Fibroblast of pulmonary artery (primary cell): Measurements from ENCODE around the gene FOXN3.

Experiments used
- DNase-seq: peaks from one replicate; pipeline ENCODE4 v3.0.0-alpha.2; 2010; ENCODE audit warnings: low read depth
- H3K4me3 ChIP-seq: replicated peaks from 2 replicates; pipeline ENCODE4 v1.5.1; 2011; ENCODE audit warnings: low read depth, mild to moderate bottlenecking, control low read depth, low read length, moderate library complexity
- TF ChIP-seq, protein P1 (sequence below): IDR thresholded peaks from 2 replicates; pipeline ENCODE4 v1.5.1; 2011; ENCODE audit warnings: mild to moderate bottlenecking, control low read depth, low read length, inconsistent platforms; ENCODE audit errors: missing control alignments

Gene FOXN3

GRCh38 chr14:89171168-89171567, 245.9 kb downstream of the FOXN3 start:
- DNase-seq = peak; percentile 81
- TF ChIP-seq, protein P1, sequence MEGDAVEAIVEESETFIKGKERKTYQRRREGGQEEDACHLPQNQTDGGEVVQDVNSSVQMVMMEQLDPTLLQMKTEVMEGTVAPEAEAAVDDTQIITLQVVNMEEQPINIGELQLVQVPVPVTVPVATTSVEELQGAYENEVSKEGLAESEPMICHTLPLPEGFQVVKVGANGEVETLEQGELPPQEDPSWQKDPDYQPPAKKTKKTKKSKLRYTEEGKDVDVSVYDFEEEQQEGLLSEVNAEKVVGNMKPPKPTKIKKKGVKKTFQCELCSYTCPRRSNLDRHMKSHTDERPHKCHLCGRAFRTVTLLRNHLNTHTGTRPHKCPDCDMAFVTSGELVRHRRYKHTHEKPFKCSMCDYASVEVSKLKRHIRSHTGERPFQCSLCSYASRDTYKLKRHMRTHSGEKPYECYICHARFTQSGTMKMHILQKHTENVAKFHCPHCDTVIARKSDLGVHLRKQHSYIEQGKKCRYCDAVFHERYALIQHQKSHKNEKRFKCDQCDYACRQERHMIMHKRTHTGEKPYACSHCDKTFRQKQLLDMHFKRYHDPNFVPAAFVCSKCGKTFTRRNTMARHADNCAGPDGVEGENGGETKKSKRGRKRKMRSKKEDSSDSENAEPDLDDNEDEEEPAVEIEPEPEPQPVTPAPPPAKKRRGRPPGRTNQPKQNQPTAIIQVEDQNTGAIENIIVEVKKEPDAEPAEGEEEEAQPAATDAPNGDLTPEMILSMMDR = no peak
- no peak overlapping the region for H3K4me3 ChIP-seq

GRCh38 chr14:89167705-89168104, 249.3 kb downstream of the FOXN3 start:
- no peak overlapping the region for H3K4me3 ChIP-seq
- TF ChIP-seq, protein P1 = no peak
- DNase-seq = no peak

GRCh38 chr14:89166633-89167032, 250.4 kb downstream of the FOXN3 start:
- H3K4me3 ChIP-seq = no peak overlapping the region
- TF ChIP-seq, protein P1 = no peak
- no peak for DNase-seq

DNA sequence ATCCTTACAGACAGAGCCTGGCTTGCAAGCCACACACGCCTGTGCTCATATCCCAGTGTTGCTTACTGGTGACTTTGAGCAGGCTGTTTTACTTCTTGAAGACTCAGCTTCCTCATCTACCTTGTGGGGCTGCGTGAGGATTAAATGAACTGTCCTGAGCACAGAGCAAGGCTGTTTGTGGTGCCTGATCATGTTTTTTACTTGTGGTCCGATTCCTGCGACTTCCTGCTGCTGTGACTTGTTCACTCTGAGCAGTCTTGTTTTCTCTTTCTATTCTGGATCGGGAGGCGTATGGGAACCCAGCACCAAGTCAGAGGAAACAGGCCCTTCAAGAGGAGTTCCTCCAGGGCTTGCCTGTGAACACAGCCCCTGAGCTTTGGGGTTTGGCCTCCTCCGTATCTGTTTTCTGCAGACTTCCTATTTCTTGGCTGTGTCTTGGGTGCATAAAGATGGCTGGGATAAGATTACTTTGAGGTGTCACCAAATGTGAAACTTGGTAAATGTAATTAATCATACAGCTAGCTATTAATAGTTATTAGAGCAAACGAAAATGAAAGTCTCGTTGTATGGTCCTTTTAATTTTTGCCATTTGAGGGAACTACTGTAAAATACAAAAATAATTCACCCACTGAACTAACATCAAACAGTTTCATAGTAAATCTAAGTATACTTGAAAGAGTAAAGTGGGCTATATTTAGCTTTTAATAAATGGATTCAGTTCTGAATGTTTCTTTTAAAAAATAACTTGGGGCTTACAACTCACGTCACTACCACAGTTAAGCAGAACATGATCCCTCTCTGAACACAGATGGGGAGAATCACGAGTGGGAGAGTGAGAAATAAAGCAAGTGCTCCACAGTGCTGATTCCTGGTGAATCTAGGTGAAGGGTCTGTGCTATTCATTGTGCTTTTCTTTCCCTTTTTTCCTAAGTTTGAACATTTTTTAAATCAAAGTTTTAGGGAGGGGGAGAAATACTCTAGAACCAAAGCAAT, 251.5 kb downstream of the FOXN3 start:
- TF ChIP-seq, protein P1 = no peak
- DNase-seq = no peak
- H3K4me3 ChIP-seq = no peak overlapping the region

- no peak overlapping the region for H3K4me3 ChIP-seq
- no peak for DNase-seq
- TF ChIP-seq, protein P1 = no peak
Measured at GRCh38 chr14:89164168-89165073, 252.6 kb downstream of the FOXN3 start.

- DNase-seq = no peak
- TF ChIP-seq, protein P1 = no peak
- H3K4me3 ChIP-seq = no peak overlapping the region
Measured at GRCh38 chr14:89163031-89163636, 253.9 kb downstream of the FOXN3 start.
